Fibroblast of lung (primary cell): ENCODE data around the gene SLC26A1. TPM values are rescaled to one million over a fixed set of nuclear protein-coding genes. Genes with fewer than 3 reads are reported as not detected.

Experiments used
- DNase-seq, 2 donors: peaks; one replicate each; pipeline versions ENCODE4 v3.0.0 to v3.0.0-alpha.2; 2010; ENCODE audit warnings: low read depth in 2 of 2
- H2AFZ ChIP-seq: 2 replicates; pipeline ENCODE4 v1.5.1; 2012; ENCODE audit warnings: low read length, control low read depth, inconsistent platforms
- H3K27ac ChIP-seq: 2 replicates; pipeline ENCODE4 v1.5.1; 2011; ENCODE audit warnings: low read length, control low read depth; ENCODE audit not compliant: insufficient read depth
- H3K27me3 ChIP-seq: 2 replicates; pipeline ENCODE4 v1.5.1; 2011; ENCODE audit warnings: mild to moderate bottlenecking, low read length; ENCODE audit not compliant: control insufficient read depth, insufficient read depth
- H3K36me3 ChIP-seq: 2 replicates; pipeline ENCODE4 v1.5.1; 2011; ENCODE audit warnings: low read length; ENCODE audit not compliant: control insufficient read depth, insufficient read depth
- H3K4me1 ChIP-seq: 2 replicates; pipeline ENCODE4 v1.5.1; 2011; ENCODE audit warnings: low read length; ENCODE audit not compliant: control insufficient read depth, insufficient read depth; ENCODE audit errors: extremely low read depth
- H3K4me2 ChIP-seq: 2 replicates; pipeline ENCODE4 v1.5.1; 2011; ENCODE audit warnings: low read length, control low read depth; ENCODE audit not compliant: insufficient read depth; ENCODE audit errors: extremely low read depth
- H3K4me3 ChIP-seq, 4 experiments: fragments of 200-600 bp in 1 of 4; sonication (generic) in 1 of 4; replicated peaks in 1 of 4; 2 replicates each; pipeline ENCODE4 v1.5.1; 2011 to 2016; ENCODE audit warnings: low read length in 4 of 4, low read depth in 3 of 4, mild to moderate bottlenecking in 3 of 4, control low read depth in 2 of 4, inconsistent platforms in 1 of 4, mixed read lengths in 1 of 4; ENCODE audit not compliant: insufficient read depth in 1 of 4; ENCODE audit errors: control extremely low read depth in 1 of 4
- H3K79me2 ChIP-seq: 2 replicates; pipeline ENCODE4 v1.5.1; 2012; ENCODE audit warnings: mild to moderate bottlenecking, low read length, inconsistent platforms; ENCODE audit not compliant: control insufficient read depth, insufficient read depth
- H3K9ac ChIP-seq: 2 replicates; pipeline ENCODE4 v1.5.1; 2011; ENCODE audit warnings: mild to moderate bottlenecking, low read length, control low read depth; ENCODE audit not compliant: insufficient read depth
- H3K9me3 ChIP-seq: 2 replicates; pipeline ENCODE4 v1.5.1; 2012; ENCODE audit warnings: low read depth, low read length; ENCODE audit not compliant: control insufficient read depth, insufficient read depth
- H4K20me1 ChIP-seq: 2 replicates; pipeline ENCODE4 v1.5.1; 2011; ENCODE audit warnings: low read length; ENCODE audit not compliant: control insufficient read depth, insufficient read depth; ENCODE audit errors: extremely low read depth
- EZH2 ChIP-seq: IDR thresholded peaks from 2 replicates; pipeline ENCODE4 v1.5.1; 2012; ENCODE audit warnings: low read length, control low read depth, mild to moderate bottlenecking; ENCODE audit errors: missing control alignments
- polyA plus RNA-seq, 2 donors: library from polyadenylated mRNA; depleted of rRNA in 1 of 2; stranded (reverse) in 1 of 2; unstranded in 1 of 2; fragments of >200 nt; gene quantifications; 2 replicates each; pipeline ENCODE4 v1.2.1, GENCODE V29; 2011 to 2012; ENCODE audit warnings: missing spikeins in 1 of 2
- total RNA-seq: library from RNA; depleted of rRNA; stranded (reverse); fragments of >200 nt; gene quantifications from 2 replicates; pipeline ENCODE4 v1.2.1, GENCODE V29; 2014
- TF ChIP-seq, protein P1 (sequence below), 2 donors: IDR thresholded peaks in 1 of 2; conservative IDR thresholded peaks in 1 of 2; 1 replicate in 1 of 2; 2 replicates in 1 of 2; pipeline ENCODE4 v1.5.1; 2011 to 2012; ENCODE audit warnings: low read length in 2 of 2, control low read depth in 1 of 2, inconsistent platforms in 1 of 2, low read depth in 1 of 2, mild to moderate bottlenecking in 1 of 2

Gene SLC26A1
- total and polyA plus RNA-seq, 2 donors (not counting 1 experiment from before 2014, with no cell fraction given): 0.05 to 0.33 TPM

DNA sequence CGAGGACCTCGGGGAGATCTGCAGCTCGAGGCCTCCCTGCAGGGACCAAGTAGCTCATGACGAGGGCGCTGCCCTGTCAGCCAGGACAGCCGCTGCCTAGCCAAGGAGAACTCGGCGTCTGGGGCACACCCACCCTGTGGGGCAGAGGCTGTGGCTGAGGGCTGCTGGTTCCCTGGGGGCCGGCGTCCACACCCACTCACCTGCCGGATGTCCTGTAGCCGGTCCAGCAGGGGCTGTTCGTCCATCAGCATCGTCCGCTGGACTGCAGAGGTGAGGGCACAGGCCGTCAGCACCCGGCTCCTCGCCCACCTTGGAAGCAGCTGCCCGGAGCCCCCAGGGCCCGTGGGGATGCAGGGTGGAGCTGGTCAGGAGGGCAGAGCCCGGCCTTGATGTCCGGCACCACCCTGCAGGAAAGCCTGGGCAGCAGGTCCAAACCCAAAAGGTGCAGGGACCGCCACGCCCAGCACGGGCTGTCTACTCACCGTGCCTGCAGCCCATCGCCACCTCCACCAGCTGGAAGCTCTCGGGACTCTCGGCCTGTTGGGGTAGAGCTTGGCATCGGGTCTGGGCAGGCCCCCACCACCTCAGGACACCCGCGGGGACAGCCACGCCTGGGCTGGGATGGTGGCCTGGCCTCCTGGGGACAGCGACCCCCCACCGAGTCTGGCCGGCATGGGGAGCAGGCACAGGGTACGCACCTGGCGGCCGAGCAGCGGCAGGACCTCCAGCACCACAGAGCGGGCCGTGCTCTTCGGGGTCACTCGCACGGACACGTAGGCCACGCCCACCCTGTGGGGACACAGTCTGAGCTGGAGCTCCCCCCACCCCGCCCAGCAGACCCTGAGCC lies 26.7 kb downstream of the SLC26A1 start:
- Histone ChIP-seq H3K79me2 (no peaks in the 10 kb centered on the region), H3K4me3 (no peak overlapping the region), H3K27me3 (no peaks in the 10 kb centered on the region), H2AFZ (no peak overlapping the region), H4K20me1 (no peaks in the 10 kb centered on the region), H3K27ac (no peak overlapping the region), H3K4me2 (no peak overlapping the region), H3K4me1 (no peaks in the 10 kb centered on the region), H3K36me3 (peaks cover 10% of the 10 kb centered on the region), H3K9ac (no peak overlapping the region), H3K9me3 (no peaks in the 10 kb centered on the region)
- DNase-seq: no peak
- TF ChIP-seq, protein P1, sequence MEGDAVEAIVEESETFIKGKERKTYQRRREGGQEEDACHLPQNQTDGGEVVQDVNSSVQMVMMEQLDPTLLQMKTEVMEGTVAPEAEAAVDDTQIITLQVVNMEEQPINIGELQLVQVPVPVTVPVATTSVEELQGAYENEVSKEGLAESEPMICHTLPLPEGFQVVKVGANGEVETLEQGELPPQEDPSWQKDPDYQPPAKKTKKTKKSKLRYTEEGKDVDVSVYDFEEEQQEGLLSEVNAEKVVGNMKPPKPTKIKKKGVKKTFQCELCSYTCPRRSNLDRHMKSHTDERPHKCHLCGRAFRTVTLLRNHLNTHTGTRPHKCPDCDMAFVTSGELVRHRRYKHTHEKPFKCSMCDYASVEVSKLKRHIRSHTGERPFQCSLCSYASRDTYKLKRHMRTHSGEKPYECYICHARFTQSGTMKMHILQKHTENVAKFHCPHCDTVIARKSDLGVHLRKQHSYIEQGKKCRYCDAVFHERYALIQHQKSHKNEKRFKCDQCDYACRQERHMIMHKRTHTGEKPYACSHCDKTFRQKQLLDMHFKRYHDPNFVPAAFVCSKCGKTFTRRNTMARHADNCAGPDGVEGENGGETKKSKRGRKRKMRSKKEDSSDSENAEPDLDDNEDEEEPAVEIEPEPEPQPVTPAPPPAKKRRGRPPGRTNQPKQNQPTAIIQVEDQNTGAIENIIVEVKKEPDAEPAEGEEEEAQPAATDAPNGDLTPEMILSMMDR (conservative IDR thresholded peaks at IDR 0.05 in 1 of 2, IDR thresholded peaks at IDR 0.05 in 1 of 2; ENCODE audit: low read depth in 1 of 2, low read length in 2 of 2): no peak
- TF ChIP-seq EZH2: no peak

DNA sequence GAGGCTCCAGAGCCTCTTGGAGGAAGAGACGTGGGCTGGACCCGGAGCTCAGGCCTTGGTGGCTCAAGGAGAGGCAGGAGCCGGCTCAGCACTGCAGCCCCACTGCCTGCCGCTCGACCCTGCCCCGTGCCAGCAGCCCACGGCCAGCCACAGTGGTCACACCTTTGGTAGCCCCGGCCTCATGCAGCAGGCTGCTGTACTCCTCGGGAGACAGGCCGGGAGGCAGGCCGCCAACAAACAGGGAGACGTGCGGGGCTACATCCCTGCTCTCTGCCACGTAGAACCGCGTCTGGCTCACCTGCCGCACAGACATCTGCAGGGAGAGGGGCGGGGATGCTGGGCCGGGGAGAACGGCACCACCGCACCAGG lies 27.5 kb downstream of the SLC26A1 start:
- no peak overlapping the region for H3K27ac ChIP-seq
- peaks cover 10% of the 10 kb centered on the region for H3K36me3 ChIP-seq
- no peak overlapping the region for H3K9ac ChIP-seq
- H3K4me1 ChIP-seq: no peaks in the 10 kb centered on the region
- no peaks in the 10 kb centered on the region for H3K9me3 ChIP-seq
- no peak overlapping the region for H3K4me3 ChIP-seq
- H3K27me3 ChIP-seq: no peaks in the 10 kb centered on the region
- H3K79me2 ChIP-seq: no peaks in the 10 kb centered on the region
- H3K4me2 ChIP-seq: no peak overlapping the region
- H4K20me1 ChIP-seq: no peaks in the 10 kb centered on the region
- TF ChIP-seq, protein P1 (conservative IDR thresholded peaks at IDR 0.05 in 1 of 2, IDR thresholded peaks at IDR 0.05 in 1 of 2; ENCODE audit: low read depth in 1 of 2, low read length in 2 of 2): no peak
- no peak for TF ChIP-seq EZH2
- no peak for DNase-seq
- no peak overlapping the region for H2AFZ ChIP-seq

DNA sequence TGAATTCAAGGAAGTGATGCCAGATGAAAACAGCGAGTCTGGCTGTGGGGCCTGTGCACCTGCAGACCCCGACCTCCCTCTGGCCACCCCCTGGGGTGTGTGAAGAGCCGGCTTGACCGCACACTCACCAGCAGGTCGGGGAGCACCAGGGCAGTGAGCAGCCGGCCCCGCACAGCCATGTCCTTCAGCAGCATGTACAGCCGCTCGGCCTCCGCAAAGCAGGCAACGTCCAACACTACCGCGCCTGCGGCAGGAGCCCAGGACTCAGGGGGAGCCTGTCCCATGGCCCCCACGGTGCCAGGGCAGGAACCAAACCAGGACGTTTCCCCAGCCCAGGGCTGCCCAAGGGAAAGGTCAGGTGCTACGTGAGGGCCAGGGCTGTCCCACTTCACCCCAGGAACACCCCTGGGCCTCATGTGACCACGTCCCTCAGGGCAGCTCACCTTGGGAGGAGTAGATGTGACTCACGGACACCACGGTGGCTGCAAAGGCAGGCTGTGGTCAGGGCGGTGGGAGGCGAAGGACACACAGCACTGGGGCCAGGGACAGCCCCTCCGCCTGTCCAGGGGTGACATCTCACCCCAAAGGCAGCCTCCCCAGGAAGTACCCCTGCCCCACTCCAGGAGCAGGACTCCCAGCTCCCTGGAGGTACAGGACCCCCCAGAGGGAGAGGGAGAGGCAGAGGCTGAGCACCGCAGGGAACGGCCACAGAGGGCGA lies 28.0 kb downstream of the SLC26A1 start:
- Histone ChIP-seq H3K36me3 (peaks cover 10% of the 10 kb centered on the region), H3K9me3 (no peaks in the 10 kb centered on the region)

More for the DNA sequence above, 28.0 kb downstream of the SLC26A1 start:
- Histone ChIP-seq H3K27me3 (no peaks in the 10 kb centered on the region), H3K4me2 (no peak overlapping the region), H2AFZ (no peak overlapping the region), H3K9ac (no peak overlapping the region), H3K4me1 (no peaks in the 10 kb centered on the region), H3K27ac (no peak overlapping the region), H4K20me1 (no peaks in the 10 kb centered on the region), H3K4me3 (no peak overlapping the region), H3K79me2 (no peaks in the 10 kb centered on the region)
- DNase-seq: no peak
- TF ChIP-seq, protein P1 (conservative IDR thresholded peaks at IDR 0.05 in 1 of 2, IDR thresholded peaks at IDR 0.05 in 1 of 2; ENCODE audit: low read depth in 1 of 2, low read length in 2 of 2): no peak
- no peak for TF ChIP-seq EZH2
